Measurements from ENCODE around the gene MAPKAPK2.
A peak's percentile ranks its signal among the peaks of the same experiment; 100 is the strongest.

The MAPKAPK2 gene

GRCh38 chr1:206723805-206724472, 39.2 kb downstream of the MAPKAPK2 start:
- no peak for DNase-seq

DNA sequence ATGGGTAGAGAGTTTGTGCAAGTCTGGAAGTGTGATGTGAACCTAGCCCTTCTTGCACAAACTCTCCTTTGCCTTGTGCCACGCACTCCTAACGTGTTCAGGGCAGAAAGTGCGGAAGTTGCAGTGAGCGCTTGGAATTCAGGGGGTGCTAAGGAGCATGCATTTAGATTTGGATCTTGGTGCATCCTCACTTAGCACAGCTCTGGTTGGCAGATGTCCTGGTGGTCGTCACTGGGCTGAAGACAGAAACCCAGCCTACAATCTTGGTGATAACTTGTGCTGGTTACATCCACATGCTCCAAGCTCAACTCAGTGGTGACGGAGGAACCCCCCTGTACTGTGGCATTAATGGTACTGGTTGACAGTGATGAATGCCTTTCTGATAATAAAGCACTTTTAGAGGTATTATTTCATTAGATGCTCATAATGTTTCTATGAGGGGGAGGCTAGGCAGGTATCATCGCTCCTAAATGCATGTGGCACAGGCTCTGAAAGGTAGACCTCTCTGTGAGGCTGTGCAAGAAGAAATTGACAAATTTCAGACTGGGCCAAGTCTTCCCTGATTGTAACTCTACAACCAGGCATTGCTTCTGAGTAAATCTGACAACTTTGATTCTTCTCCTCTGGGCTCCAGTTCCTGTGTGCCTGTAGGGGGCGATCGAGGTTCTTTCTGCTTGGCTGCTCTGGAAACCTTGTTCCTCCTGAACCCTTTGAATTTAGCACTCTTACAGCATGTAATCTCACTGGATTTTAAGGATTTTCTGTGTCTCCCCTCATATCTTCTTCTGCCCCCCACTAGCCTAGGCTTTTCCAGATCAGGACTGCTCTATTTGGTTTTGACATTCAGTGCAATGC, 40.6 kb downstream of the MAPKAPK2 start:
- DNase-seq: peak; percentile 15

- DNase-seq: no peak
Measured at GRCh38 chr1:206727981-206728696, 43.4 kb downstream of the MAPKAPK2 start.

DNA sequence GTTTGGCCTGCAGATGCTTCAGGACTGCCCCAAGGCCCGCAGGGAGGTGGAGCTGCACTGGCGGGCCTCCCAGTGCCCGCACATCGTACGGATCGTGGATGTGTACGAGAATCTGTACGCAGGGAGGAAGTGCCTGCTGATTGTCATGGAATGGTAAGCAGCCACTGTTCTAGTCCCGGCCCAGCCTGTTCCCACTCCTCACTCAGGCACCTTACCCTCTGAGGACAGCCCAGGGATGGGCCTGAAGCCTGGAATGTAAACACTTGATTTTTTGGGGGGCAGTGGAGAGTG, 43.9 kb downstream of the MAPKAPK2 start:
- no peak for DNase-seq

- no peak for DNase-seq
Measured at GRCh38 chr1:206729050-206729449, 44.3 kb downstream of the MAPKAPK2 start.

- no peak for DNase-seq
Measured at GRCh38 chr1:206729507-206729906, 44.8 kb downstream of the MAPKAPK2 start.

DNA sequence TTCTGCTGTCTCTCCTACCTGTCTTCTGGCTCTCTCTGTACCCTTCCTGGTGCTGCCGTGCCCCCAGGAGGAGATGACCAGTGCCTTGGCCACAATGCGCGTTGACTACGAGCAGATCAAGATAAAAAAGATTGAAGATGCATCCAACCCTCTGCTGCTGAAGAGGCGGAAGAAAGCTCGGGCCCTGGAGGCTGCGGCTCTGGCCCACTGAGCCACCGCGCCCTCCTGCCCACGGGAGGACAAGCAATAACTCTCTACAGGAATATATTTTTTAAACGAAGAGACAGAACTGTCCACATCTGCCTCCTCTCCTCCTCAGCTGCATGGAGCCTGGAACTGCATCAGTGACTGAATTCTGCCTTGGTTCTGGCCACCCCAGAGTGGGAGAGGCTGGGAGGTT, 47.8 kb downstream of the MAPKAPK2 start:
- no peak for DNase-seq

DNA sequence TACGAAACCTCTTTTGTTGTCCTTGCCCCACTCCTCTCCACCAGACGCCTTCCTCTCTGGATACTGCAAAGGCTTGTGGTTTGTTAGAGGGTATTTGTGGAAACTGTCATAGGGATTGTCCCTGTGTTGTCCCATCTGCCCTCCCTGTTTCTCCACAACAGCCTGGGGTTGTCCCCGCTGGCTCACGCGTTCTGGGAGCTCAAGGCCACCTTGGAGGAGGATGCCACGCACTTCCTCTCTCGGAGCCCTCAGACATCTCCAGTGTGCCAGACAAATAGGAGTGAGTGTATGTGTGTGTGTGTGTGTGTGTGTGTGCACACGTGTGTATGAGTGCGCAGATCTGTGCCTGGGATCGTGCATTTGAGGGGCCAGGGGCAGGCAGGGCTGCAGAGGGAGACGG, 48.3 kb downstream of the MAPKAPK2 start:
- DNase-seq: no peak

DNA sequence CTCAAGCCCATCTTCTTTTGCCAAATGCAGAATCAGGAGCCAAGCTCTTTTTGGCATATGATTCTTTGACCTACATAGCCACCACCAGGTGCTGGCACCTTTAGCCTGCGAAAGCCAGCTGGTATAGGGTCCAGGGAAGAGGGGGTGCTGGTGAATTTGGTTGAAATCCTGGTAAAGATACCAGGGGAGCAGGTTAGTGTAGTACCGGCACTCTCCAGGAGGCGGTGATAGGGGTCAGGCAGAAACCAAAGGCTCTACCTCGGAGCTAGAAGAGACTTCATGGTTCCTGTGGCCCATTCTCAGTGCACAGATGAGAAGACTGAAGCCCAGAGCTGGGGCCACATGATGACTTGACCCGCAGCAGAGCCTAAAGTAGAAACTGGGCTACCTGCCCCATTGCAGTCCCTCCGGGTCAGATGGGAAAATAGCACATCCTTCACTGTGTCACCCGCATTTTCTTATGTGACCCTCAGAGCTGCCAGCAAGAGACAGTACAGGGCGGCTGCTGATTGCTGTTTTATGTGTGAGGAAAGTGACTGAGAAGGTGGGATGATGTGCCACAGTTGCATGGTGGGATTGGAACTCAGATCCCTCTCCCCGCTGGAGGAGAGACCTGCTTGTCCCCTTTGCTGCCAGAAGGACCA, 49.9 kb downstream of the MAPKAPK2 start:
- DNase-seq: peak; percentile 15

DNA sequence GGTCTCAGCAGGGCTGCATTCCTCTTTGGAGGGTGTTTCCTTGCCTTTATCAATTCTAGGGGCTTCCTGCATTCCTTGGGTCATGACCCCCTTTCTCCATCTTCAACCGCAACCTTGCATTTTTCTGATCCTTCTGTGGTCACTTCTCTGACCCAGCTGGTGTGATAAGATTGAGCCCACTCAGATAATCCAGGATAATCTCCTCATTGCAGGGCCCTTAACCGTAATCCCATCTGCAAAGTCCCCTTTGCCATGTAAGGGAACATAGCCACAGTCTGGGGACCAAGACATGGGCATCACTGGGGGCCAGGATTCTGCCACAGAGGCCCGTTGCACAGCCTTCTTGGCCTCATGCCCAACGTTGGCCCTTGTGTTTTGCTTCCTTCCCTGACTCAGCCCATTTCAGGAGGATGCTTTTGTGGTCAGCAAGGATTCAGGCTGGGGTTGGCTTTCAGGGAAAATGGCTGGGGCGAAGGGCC, 50.9 kb downstream of the MAPKAPK2 start:
- no peak for DNase-seq

- DNase-seq: no peak
Measured at GRCh38 chr1:206736878-206737728, 52.4 kb downstream of the MAPKAPK2 start.

DNA sequence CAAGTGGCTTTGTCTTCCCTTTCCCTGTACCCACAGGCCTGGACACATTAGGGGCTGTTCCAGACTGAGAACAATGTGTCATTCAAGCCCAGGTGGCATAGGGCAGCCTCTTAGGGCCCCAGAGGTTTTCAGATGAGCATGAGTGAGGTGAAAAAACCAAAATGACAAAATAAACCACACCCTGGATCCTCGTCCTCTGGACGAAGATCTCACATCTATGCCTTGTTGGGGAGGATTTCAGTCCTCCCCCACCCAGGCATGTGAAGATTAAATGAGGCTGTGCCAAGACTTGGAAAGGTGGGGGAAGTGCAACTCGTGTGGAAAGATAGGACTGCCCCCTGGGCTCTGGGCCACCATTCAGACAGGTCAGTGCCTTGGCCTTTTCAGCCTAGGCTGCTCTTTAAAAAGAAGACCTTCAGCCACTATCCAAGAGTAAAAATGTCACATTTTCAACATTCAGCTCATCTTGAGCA, 53.1 kb downstream of the MAPKAPK2 start:
- DNase-seq: no peak

DNA sequence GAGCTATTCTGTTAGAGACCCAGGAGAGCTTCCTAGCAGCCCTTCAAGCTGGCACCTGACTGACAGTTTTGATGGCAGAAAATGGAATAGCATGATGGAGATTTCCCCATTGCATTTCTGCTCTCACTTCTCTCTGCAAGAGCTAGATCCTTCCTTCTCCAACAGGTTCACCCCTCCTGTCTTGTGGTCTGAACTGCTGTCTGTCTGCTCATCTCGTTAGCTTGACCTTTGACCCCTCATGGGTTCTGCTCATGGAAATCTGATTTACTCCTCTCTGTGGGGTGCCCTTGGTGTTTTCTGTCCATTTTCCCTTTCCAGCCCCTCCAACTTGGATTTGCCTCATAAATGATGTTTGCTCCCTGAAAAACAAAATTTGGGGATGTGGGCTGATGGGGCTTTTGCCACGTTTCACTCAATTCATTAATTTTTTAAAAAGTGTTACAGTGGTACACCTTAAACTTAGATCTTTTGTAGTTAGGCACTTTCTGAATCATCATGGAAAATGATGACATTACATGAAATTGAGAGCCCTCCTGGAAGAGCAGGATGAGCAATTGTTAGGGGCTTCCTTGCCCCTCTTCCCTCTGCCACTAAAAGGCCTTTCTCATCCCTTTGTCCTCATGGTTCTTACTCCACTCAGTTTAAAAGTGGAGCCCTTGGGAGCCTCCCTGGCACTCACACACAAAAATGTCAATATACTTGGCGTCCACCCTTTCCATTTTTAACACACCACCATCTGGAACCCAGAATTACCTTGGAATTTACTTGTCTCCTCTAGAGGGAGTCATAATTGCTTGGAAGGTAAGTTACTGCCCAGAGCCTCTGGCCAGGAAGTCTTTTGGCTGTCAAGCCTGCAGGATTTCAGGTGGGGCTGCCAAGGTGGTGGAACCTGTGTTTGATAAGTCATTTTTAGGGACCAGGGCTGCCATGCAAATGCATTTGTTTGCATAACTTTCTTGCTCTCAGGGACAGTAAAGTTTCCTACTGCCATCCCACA, 54.0 kb downstream of the MAPKAPK2 start:
- no peak for DNase-seq

DNA sequence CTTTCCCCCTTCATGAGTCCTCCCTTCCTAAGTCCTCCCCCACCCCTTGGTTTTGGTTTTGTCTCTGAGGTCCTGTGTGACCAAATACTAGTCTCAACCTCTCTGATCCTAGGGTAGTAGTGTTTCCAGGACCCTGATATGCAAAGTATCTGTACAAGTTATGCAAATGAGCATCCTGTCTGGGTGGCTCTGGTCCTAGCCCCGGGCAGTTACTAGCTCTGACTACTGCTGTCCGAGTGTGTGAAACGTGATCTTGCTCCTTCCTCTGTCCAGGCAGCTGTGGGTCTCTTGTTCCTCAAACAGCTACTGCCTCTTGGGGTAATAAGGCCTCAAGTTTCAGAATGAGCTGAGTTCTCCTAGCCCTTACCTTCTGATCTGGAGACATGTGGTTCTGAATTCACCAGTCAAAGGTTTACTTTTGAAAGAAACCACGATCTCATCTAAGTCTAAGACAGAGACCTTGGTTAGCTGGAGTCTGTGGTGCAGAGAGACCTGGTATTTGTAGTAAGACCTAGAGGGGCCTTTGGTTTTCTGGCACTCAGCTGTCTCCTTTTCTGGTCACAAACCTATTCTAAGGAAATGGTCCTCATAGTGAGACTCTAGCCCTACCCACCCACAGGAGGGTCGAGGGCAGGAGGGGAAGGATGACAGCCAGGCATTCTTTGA, 54.8 kb downstream of the MAPKAPK2 start:
- no peak for DNase-seq

DNA sequence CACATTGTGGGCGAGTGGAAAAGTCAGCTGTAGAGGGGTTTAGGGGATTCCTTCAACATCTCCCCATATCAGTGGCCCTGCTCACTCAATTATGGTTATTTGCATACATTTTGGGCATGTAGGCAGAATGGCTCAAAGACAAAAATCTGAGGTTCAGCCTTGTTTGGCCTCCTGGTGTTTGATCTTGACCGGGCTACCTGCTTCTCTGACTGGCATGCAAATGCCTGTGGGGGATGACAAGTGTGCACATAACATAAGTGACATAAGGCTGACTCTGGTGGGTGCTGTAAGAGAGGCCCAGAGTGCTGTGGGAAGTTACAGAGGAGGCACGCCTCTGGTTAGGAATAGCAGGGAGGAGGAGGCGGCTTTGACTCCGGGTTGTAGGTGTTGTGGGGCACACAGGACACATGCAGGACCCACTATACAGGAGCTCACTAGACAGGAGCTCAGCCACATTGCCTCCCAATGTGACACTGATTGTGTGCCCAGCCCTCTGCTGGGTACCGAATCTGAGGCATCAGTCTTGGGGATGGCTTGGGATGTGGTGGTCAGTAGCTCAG, 56.5 kb downstream of the MAPKAPK2 start:
- no peak for DNase-seq

DNA sequence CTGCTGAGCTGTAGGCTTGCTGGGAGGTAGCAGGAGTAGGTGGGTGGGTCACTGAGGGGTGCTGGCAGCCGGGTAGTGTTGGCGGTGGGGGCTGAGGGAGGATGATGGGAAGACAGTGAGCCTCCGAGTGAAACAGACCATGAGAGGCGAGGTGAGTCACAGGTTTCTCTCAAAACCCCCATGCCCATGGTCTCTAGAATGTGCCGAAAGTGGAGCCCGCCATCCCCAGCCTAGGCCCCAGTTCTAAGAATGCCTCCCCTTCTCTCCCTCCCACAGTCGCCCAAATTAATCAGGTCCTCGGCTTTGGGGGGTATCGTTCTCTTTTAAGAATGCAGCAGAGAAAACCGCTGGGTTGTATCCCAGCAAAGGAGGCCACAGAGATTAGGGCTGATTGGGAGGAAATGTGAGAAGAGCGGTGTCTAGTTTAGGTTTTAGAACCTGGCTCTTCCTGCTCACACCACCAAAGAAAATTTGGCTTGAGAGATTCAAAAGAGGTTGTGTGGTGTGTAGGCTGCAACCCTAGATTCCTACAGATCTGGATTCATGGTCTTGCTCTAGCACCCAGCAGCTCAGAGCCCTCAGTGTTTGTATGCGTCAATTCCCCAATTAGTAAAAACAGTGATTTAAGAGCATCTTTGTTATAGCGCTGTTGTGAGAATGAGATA, 58.1 kb downstream of the MAPKAPK2 start:
- DNase-seq: no peak

DNA sequence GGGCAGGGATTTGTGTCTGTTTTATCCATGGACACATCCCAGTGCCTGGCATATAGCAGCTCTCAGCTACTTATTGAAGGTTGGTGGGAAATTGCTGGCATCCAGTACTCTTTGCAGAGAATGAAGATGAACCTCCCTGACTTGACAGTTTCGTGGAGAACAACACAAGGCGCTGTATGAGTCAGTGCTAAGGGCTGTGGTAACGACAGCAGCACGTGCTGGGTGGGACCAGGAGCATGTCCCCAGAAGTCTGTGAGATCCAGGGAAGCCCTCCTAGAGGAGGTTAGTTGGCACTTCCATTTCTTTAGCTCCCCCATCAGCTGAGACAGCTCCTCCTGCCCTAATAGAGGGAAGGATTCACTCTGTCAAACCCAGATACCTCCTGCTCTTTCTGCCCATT, 60.0 kb downstream of the MAPKAPK2 start:
- no peak for DNase-seq

DNA sequence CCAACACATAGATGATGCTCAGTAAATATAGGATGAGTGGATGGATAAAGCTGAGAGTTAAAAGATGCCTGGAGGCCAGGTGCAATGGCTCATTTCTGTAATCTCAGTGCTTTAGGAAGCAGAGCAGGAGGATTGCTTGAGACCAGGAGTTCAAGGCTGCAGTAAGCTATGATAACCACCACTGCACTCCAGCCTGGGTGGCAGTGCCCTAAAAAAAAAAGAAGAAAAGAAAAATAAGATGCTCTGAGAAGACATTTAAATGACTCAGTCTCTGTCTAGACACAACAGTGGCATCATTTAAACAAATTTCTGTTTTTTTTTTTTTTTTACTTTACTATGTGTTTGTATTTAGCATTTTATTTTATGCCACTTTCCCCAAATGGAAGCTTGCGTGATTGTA, 60.6 kb downstream of the MAPKAPK2 start:
- no peak for DNase-seq

DNA sequence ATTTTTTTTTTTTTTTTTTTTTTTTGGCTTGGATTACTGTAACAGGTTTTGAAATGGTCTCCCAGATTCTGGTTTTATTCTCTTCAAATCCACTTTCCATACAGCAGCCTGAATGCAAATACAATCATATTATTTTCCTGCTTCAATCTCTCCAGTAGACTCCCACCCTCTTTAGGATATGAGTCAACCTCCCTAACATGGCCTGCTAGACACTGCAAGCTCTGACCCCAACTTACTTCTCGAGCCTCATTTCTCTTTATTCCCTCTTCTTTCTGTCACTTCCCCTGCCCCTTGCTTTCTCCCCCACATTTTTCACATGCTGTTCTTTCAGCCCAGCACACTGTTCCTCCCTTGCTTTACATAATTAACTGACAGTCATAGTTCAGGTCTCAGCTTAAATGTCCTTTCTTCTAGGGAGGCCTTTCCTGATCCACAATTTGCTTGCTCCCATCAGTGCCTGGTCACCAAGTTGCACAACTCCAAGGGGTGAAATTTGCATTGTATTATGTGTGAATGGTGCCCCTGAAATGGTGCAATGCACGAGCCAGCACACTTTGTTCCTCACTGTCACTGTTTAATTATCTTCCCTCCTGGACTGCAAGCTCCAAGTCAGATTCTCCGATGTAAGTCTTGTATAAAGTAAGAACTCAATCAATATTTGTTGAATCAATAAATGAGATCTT, 63.8 kb downstream of the MAPKAPK2 start:
- no peak for DNase-seq
